AG04450 (cell line): ENCODE results near the gene LTBP1. TPM values are rescaled to one million over a fixed set of nuclear protein-coding genes. Genes with fewer than 3 reads are reported as not detected.

Experiments
- CTCF ChIA-PET: fragments of 300-600, 350-600 bp; formaldehyde crosslinking; extraction: SDS; loops from one replicate; lab custom pipeline; 2022; ENCODE audit warnings: antibody characterized with exemption, inconsistent platforms; lab: Charles Lee
- POLR2A ChIA-PET: fragments of 350-600 bp; formaldehyde crosslinking; extraction: SDS; loops from one replicate; lab custom pipeline; 2021; ENCODE audit warnings: antibody characterized with exemption, inconsistent platforms; lab: Yijun Ruan, JAX
- DNase-seq: peaks from one replicate; pipeline ENCODE4 v3.0.0-alpha.2; 2011; ENCODE audit warnings: low read depth, low spot score
- H3K27ac ChIP-seq: one replicate; pipeline ENCODE4 v1.5.1; 2012; ENCODE audit warnings: low read depth, low read length, control low read depth
- H3K27me3 ChIP-seq: one replicate; pipeline ENCODE4 v1.6.0; 2012; ENCODE audit warnings: low read length; ENCODE audit not compliant: control insufficient read depth, insufficient read depth
- H3K4me3 ChIP-seq: 2 replicates; pipeline ENCODE4 v1.5.1; 2011; ENCODE audit warnings: mild to moderate bottlenecking, low read depth, low read length, control low read depth
- H3K9me3 ChIP-seq: 2 replicates; pipeline ENCODE4 v1.5.1; 2012; ENCODE audit warnings: low read length; ENCODE audit not compliant: control insufficient read depth, insufficient read depth
- polyA plus RNA-seq: library from polyadenylated mRNA; depleted of rRNA; stranded (reverse); fragments of >200 nt; gene quantifications from 2 replicates; pipeline ENCODE4 v1.2.3, GENCODE V29; 2011
- TF ChIP-seq, protein P1 (sequence below): IDR thresholded peaks from 2 replicates; pipeline ENCODE4 v1.5.1; 2011; ENCODE audit warnings: low read depth, low read length, control low read depth, inconsistent platforms

Gene LTBP1
- polyA plus RNA-seq, 1 experiment = 517 TPM

DNA sequence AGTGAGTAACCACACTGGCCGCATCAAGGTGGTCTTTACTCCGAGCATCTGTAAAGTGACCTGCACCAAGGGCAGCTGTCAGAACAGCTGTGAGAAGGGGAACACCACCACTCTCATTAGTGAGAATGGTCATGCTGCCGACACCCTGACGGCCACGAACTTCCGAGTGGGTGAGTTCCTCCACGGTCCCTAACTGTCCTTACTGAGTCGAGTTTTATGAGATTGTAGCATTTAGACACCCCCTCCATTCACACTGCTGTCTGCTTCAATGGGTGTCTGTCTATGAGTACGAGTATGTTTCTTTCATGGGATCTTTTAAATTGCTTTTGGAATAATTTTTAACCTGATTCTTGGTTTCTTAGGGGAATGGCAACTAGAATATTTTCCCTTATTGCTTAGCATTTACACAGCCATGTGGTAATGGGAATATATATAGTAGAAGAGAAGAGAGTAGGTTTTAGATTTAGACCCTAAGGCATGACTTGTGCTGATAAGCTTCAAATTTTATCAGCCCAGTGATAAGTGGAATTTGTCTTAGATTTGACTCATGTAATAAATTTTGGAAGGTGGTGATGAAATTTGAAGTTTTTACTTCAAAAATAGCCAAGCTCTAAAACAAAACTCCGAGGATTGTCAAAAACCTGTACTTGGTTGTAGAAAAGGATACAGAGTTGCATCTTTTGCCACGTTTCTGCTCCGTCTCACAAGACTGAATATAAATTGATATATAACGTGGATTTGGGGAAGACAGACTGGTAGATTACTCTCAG, 188.2 kb downstream of the LTBP1 start:
- CTCF ChIA-PET = interaction anchor here (0.7 to 1.8 kb wide), 3 partner anchors 96 to 361 kb away, joined by 3 to 6 read pairs (median 5); no protein-coding TSS in a partner anchor
- POLR2A ChIA-PET = interaction anchor here (0.6 to 1.8 kb wide), 6 partner anchors 24 to 100 kb away, joined by 3 to 7 read pairs (median 4); no protein-coding TSS in a partner anchor
- TF ChIP-seq, protein P1, sequence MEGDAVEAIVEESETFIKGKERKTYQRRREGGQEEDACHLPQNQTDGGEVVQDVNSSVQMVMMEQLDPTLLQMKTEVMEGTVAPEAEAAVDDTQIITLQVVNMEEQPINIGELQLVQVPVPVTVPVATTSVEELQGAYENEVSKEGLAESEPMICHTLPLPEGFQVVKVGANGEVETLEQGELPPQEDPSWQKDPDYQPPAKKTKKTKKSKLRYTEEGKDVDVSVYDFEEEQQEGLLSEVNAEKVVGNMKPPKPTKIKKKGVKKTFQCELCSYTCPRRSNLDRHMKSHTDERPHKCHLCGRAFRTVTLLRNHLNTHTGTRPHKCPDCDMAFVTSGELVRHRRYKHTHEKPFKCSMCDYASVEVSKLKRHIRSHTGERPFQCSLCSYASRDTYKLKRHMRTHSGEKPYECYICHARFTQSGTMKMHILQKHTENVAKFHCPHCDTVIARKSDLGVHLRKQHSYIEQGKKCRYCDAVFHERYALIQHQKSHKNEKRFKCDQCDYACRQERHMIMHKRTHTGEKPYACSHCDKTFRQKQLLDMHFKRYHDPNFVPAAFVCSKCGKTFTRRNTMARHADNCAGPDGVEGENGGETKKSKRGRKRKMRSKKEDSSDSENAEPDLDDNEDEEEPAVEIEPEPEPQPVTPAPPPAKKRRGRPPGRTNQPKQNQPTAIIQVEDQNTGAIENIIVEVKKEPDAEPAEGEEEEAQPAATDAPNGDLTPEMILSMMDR = no peak

DNA sequence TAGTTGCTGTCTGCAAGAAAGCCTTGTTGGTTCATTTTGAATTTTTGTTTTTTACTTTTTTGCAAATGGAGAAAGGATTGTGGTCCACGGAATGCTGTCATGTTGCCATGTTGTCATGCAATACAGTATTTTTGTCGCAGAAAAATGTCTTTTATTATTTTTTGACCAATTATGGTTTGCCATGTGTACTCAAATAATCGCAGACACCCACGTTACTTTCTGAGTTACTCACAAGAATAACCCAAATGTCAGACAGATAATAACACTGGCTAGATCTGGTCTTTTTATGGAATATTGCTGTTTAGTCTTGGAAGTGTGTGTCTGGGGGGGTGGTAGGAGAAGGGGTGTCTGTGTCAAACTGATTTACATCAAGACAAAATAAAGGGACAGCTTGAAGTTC, 188.9 kb downstream of the LTBP1 start:
- Histone ChIP-seq H3K4me3 (peak overlapping the region; percentile 78), H3K27ac (no peak overlapping the region), H3K27me3 (no peaks in the 10 kb centered on the region), H3K9me3 (no peaks in the 10 kb centered on the region)
- ChIA-PET POLR2A (no interaction called here), CTCF (interaction anchor here (1.8 kb wide), 1 partner anchor 362 kb away, joined by 6 read pairs; no protein-coding TSS in a partner anchor)
- DNase-seq = no peak
- TF ChIP-seq, protein P1 = no peak

More for the DNA sequence above, 188.2 kb downstream of the LTBP1 start:
- no peaks in the 10 kb centered on the region for H3K9me3 ChIP-seq
- no peak for DNase-seq
- peak overlapping the region; percentile 98 for H3K27ac ChIP-seq
- H3K4me3 ChIP-seq = peak overlapping the region; percentile 78
- no peaks in the 10 kb centered on the region for H3K27me3 ChIP-seq

DNA sequence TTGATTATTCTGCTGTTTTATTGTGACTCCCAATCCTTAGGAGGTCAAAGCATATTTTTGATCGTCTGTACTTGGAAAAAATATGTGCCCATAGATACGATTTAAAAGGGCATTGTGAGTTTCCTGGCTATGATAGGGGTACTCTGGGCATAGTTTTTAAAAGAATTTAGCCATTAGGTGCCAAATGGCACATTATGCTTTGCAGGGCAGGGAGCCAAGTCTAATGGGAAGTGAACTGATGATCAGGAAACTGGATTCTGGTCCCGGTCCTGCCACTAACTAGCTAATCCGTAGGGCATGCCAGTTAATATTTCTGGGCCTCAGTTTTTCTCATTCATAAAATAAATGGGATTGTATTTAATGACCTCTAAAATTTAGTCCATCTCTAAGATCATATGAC, 189.3 kb downstream of the LTBP1 start:
- TF ChIP-seq, protein P1 = no peak
- H3K27ac ChIP-seq = no peak overlapping the region
- H3K9me3 ChIP-seq = no peaks in the 10 kb centered on the region
- no peak for DNase-seq
- peak overlapping the region; percentile 78 for H3K4me3 ChIP-seq
- no peaks in the 10 kb centered on the region for H3K27me3 ChIP-seq
- ChIA-PET POLR2A (no interaction called here), CTCF (interaction anchor here (1.8 kb wide), 1 partner anchor 362 kb away, joined by 6 read pairs; no protein-coding TSS in a partner anchor)

DNA sequence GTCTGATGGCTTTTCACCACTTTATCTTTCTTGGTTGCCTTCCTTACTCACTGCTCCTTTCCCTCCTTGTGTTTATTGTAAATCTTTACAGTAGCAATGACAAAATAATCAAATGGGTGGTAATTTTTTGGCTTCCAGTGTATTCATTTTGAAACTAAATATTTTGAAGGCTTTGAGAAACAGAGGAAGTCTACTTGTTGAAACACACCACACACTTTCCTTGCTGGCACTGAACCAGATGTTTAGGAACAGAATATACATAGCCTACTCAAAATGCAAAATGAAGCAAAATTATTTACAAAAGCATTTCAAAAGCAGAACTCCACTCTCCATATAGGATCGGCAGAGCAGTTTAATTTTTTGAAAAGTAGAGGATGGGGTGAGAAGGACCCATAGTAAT, 189.8 kb downstream of the LTBP1 start:
- H3K27me3 ChIP-seq = no peaks in the 10 kb centered on the region
- no peaks in the 10 kb centered on the region for H3K9me3 ChIP-seq
- DNase-seq = no peak
- POLR2A ChIA-PET = no interaction called here
- H3K4me3 ChIP-seq = peak overlapping the region; percentile 78
- CTCF ChIA-PET = no interaction called here
- TF ChIP-seq, protein P1 = no peak
- H3K27ac ChIP-seq = no peak overlapping the region

DNA sequence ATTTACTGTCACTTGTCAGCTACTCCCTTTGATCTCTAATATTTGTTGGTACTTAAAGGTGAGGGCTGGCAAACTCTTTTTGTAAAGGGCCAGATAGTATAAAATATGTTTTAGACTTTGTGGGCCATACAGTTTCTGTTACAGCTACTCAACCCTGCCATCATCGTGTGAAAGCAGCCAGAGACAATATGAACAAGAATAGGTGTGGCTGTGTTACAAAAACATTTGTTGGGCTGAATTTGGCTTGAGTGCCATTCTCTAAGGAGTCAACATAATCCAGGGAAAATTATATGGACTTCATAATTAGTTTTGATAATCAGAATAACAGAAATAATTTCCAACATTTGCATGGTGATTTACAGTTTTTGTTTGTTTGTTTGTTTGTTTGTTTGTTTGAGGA, 190.6 kb downstream of the LTBP1 start:
- peak overlapping the region; percentile 78 for H3K4me3 ChIP-seq
- H3K27ac ChIP-seq = no peak overlapping the region
- TF ChIP-seq, protein P1 = no peak
- POLR2A ChIA-PET = no interaction called here
- DNase-seq = no peak
- H3K9me3 ChIP-seq = no peaks in the 10 kb centered on the region
- CTCF ChIA-PET = no interaction called here
- H3K27me3 ChIP-seq = no peaks in the 10 kb centered on the region
